Activated CD4-positive, alpha-beta T cell treated with anti-CD3 and anti-CD28 coated beads, Interleukin-2, amount 50 U/mL, for 16 hours (primary cell): ENCODE measurements around the gene IKBKG.
A peak's percentile ranks its signal among the peaks of the same experiment; 100 is the strongest.
"Not testable (repeated sequence)": the region's sequence is repeated elsewhere in the genome, so short reads cannot be mapped to it uniquely, and the experiment has no call there.

Experiments used
- DNase-seq: peaks from one replicate; pipeline ENCODE4 v3.0.0-alpha.2; 2020

IKBKG gene, protein sequence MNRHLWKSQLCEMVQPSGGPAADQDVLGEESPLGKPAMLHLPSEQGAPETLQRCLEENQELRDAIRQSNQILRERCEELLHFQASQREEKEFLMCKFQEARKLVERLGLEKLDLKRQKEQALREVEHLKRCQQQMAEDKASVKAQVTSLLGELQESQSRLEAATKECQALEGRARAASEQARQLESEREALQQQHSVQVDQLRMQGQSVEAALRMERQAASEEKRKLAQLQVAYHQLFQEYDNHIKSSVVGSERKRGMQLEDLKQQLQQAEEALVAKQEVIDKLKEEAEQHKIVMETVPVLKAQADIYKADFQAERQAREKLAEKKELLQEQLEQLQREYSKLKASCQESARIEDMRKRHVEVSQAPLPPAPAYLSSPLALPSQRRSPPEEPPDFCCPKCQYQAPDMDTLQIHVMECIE

DNA sequence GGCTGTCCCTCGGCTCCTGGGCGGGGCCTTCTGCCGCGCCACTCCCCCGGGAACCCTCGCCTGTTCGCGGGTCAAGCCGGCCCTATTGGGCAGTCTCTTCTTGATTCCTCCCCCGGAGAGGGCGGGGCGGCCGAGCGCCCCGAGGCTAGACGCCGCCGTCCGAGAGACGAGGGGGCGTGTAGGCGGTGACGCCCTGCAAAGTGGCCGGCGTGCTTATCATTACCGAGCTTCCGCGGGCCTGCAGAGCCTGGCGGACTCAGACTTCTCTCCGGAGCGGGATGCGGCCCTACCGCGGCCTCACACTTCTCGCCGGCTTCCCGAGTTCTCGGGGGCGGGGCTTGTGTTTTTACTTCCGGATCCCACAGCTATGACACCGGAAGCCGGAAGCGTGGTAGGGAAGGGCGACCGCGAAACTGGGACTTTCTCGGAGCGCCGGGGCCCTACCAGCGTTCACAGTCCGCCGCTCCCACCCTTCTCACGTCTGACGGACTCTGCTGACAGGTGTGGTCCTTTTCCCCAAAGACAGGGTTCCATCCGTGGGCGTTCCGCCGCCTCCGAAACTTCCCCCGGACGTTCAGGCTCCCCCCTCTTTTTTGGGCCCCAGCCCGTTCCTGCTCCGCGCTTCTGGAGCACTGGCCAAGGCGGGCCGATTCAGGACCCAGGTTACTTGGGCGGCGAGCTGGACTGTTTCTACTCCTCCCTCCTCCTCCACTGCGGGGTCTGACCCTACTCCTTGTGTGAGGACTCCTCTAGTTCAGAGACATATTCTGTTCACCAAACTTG, at the start of gene IKBKG:
Gene IKBKG, plus strand, starts transcription at position 376 of the 783 bp plus-strand sequence. CDS start 4,383 bp downstream, outside the sequence.
- peak; percentile 92 for DNase-seq

DNA sequence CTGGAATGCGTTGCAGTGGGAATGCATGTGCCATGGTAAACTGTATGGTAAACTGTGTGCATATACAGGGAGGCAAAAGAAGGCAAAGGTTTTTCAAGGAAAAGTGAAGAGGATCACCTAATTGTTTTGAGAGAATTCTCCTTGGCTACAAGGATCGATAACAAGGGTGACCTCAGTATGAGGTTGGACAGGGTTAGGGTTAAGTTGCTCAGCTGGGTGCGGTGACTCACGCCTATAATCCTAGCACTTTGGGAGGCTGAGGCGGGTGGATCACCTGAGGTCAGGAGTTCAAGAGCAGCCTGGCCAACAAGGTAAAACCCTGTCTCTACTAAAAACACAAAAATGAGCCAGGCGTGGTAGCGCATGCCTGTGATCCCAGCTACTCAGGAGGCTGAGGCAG, 46.0 kb upstream of the IKBKG start:
- DNase-seq = not testable (repeated sequence)

DNA sequence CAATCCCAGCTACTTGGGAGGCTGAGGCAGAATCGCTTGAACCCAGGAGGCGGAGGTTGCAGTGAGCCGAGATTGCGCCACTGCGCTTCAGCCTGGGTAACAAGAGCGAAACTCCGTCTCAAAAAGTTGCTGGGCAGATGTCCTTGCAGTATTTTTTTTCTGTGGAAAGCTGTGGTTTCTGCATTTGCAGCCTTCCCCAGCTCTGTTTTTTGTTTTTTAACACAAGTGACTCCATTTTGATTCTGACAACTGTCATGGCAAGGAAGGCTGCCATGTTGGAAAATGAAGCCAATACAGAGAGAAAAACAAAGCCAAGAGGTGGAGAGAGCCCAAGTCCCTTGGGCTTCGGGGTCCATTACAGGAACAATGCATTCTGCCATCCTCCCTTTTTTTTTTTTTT, 45.3 kb upstream of the IKBKG start:
- DNase-seq = no peak

DNA sequence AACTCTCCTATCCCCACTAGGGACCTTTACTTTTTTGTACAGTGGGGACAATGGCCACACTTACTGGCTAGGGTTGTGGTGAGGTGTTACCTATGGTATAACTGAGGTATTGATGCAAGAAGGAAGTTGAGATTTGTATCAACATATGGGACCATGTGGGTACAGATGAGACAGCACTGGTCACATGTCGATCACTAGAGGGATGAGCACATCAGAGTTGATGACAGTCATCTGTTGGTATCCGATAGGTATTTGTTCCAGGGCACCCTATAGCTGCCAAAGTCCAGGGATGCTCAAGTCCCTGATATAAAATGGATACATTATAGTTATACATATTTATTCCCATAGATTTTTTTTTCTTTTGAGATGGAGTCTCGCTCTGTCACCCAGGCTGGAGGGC, 44.4 kb upstream of the IKBKG start:
- no peak for DNase-seq

DNA sequence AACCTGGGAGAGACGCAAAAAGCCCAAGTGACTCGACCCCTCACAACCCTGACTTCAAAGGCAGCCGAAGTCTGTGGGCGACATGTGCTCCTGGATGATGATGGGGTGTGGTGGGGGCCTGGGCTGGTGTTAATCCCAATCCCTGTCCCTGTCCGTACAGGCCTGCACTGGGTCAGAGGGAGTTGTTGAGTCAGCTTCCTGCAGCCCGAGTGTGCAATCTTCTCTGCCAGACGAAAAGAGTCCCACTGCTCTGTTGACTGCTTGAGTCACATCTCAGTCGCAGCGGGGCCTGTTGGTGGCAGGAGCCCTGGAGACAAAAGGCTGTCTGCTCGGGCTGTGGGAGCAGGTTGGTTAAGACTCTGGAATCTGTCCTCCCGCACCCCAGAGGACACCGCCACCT, 41.7 kb upstream of the IKBKG start:
- DNase-seq = no peak

DNA sequence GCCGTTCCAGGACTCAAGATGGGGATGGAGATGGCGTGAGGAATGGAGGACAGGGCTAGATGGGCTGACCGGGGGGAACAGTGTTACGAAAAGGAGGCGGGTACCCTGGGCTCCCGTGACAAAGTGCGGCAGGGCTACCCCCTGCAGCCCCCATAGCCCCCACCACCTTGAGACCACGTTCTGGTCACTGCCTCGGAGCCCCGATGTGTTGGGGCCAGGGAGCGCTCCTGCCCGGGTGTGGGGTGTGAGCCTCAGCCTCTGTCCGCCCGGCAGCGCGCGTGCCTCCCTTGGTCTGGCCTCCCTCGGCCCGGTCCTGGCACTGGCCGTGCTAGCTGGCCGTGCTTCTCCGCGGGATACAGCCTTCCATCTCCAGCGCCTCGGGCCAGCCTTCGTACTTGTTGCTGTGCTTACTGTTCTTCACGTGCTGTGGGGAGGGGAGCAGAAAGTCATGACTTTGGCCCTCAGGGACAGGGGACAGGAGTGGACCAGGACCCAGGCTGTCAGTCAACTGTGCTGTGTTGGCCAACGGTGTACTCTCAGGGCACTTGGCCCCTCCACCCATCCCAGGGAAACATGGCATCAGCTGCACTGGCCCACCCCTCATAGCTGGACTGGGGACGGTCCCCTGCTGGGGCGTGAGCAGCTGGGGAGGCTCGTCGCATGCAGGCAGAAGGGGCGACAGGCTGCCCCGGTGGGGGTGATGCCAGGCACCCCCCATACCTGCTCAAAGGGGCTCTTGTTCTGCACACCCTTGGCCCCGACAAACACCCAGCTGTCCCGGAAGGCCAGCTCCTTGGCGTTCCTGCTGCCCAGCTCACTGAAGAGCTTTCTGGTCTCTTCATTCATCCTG, 40.7 kb upstream of the IKBKG start:
- no peak for DNase-seq

DNA sequence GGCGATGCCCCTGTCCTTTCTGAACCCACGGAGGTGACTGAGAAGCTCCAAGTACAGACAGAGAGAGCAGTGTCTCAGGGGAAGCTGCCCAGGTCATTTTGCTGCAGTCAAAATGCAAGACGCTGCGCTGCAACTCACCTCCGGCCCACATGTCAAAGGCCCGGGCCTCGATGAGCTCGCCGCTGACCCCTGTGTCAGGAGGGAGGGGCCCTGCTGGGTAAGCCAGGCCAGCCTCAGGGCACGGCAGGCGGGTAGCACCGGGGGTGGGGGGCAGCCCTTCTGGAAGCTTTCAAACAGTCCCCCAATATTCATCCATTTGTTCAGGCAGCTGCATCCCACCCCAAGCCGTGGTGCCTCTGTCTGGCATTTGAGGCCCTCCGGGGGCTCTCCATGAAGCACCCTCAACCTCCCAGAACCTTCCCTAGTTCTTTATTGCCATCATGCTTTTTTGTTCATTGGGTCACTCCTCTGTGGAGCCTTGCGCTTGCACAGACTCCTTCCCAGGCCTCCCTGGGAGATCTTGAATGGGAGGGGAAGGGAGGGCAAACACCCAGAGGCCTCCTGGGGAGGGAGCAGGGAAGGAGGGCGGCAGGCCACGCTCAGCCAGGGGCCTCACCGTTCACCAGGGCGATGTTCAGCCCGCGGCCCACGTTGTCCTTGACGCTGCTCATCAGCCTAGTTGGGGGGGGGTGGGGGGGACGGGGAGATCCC, 39.6 kb upstream of the IKBKG start:
- DNase-seq = no peak

DNA sequence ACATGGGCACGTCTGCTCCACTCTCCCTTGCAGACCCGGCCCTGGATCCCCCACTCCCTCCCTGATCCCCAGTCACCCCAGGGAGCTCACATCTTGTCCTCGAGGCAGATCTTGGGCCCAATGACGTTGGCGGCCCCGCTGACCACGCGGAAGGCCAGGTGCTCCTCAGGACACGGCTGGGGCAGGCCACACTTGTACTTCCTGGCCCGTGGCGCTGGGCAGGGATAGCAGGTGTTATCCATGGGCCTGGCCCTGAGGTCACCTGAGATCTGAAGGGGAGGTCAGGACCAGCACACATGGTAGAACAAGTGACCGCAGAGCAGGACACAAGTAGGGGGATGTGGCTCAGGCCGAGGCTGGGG, 39.1 kb upstream of the IKBKG start:
- no peak for DNase-seq

DNA sequence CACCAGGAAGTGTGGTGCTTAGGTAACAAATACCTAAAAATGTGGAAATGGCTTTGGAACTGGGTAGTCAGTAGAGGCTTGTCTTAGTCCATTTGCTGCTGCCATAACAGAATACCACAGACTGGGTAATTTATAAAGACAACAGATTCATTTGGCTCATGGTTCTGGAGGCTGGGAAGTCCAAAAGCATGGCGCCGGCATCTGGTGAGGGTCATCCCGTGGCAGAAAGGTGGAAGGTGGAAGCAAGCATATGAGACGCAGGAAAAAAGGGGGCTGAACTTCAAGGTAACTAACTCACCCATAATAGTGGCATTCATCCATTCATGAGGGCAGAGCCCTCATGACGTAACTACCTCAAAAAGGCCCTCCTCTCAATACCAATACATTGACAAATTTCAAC, 38.0 kb upstream of the IKBKG start:
- DNase-seq = no peak

DNA sequence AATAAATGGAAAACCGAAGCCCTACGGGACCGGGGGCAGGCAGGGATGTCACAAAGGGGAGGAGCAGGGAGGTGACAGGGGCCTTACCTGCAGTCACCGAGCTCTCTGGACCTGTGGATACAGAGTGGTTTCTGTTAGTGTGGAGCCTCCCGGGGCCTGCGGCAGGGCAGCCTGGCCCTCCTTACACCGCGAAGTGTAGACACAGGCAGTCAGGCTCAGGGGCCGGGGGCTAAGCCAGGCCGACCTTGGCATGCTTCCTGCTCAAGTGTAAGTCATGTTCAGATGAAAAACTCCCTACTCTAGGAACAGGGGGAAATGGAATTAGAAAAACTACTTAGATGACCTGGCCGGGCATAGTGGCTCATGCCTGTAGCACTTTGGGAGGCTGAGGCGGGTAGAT, 35.7 kb upstream of the IKBKG start:
- no peak for DNase-seq

DNA sequence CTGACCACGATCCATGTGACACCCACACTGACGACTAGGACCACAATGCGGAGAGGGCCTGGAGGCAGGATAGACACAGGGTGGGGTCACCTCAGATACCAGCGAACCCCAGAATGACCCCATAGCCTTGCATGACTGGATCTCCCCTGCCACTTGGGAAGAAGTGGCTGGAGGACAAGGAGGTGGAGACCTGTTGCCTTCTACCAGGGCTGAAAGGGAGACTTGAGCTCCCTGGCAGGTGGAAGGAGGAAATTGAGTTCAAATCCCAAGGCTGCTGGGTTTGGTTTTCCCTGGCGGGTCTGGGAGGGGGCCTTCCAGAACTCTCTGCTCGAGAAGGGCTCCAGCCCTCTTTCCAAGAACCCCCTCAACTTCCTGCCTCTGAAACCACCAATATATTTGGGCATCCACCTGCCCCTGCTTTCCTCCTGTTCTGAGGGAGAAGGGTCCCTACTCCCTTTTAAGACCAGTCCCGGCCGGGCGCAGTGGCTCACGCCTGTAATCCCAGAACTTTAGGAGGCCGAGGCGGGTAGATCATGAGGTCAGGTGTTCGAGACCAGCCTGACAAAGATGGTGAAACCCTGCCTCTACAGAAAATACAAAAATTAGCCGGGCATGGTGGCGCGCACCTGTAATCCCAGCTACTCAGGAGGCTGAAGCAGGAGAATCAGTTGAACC, 34.4 kb upstream of the IKBKG start:
- no peak for DNase-seq

DNA sequence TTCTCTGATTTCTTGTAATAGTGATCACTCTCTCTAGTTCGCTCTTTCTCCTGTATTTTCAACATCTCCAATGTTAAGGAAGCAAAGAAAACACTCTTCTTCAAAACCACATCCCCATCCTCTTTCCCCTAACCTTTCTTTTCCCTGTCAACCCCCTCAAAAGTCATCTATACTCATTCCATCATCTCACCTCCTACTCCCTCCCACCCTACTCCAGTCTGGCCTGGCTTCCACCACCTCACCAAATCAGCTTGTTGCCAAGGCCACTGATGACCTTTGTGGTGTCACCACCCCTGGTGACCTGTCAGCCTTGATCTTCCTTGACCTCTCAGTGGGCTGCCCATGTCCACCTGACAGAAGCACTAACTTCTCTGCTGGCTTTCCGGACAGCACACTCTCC, 33.7 kb upstream of the IKBKG start:
- no peak for DNase-seq

DNA sequence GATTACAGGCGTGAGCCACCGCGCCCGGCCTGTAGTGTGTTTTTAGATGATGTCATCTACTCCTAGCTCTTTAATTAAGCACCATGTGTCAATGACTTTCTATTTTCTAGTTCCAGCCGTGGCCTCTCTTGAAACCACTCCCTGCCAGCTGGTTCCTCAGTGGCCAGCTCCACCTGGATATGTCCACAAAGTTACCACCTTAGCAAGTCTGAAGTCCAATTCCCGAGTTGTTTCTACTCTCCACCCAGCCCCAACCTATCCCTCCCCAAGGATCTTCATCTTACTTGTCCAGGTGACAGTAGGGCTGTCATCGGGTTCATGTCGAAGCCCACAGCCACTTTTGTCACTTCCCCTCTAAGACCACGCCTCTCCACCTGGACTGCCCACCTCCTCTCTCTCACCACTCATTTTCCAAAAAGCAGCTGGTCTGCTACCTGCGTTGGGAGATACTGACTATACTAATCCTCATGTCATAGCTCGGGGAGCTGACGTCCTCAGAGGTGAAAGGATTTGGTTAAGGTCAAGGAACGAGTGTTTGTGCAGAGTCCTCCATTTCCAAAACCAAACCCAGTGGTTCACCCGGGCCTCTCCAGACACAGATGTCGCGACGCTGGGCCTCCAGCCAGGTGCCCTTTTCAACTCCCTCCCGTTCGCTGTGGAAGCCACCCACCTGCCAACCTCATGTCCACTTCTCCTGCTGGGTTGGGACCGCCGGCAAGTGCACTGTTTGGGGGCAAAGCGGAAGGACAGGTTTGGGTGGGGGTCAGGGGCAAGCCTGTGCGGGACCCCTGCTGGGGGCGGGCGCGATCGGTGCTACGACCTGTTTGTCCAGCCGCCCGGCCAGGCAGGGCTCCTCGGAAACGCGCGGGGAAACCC, 32.1 kb upstream of the IKBKG start:
- peak; percentile 23 for DNase-seq

DNA sequence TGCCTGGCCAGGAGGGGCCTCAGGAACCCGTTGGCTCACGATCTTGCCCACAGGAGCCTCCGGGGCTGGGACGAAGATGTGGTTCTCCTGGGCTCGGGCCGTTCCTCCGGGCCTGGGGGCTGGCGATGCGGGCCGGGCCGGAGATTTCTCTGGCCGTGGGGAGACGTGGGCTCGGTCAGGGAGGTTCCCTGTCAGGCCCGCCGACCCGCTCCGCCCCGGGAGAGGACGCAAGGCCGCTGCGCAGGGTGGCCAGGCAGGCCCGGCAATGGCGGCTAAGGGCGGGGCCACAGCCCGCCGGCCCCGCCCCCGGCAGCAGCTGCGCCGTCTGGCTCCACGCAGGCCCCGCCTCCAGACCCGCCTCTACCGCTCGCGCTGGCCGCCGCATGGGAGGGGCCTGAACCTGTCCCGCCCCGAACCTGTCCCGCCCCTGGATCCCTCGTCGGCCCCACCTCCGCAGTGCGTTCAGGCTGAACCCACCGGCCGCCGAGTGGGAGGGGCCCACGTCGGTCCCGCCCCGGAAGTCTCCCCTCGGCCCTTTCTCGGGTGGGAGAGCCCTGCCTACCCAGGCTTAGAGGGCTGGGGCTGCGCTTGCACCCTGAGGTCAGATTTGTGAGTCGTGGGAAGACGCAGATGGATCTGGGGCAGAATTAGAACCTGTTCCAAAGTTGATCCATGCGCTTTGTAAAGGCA, 31.3 kb upstream of the IKBKG start, which contains the start of gene FAM3A:
Gene FAM3A, minus strand, starts transcription at position 267 of the 690 bp plus-strand sequence. CDS start 460 bp downstream, outside the sequence.
- peak; percentile 95 for DNase-seq

DNA sequence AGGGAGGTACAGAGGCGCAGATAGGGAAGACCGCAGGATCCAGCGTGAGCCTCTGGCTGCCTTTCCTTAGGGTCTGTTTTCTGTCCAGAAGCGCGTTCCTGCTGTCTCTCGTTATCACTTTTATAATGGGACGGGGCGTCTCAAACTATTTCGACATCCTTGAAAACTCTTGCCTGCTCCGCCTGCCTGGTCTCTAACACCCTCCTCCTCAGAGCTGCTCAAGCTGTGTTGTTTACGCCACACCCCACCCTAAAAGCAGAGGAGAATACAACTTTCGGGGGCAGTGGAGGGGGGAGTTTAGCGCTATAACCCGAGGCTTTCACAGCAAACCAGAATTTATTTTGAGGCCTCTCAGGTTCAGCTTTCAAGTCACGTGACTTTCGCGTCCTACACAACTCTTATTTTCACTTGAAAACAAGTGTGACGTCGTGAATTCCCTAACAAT, 30.7 kb upstream of the IKBKG start:
- DNase-seq = no peak

DNA sequence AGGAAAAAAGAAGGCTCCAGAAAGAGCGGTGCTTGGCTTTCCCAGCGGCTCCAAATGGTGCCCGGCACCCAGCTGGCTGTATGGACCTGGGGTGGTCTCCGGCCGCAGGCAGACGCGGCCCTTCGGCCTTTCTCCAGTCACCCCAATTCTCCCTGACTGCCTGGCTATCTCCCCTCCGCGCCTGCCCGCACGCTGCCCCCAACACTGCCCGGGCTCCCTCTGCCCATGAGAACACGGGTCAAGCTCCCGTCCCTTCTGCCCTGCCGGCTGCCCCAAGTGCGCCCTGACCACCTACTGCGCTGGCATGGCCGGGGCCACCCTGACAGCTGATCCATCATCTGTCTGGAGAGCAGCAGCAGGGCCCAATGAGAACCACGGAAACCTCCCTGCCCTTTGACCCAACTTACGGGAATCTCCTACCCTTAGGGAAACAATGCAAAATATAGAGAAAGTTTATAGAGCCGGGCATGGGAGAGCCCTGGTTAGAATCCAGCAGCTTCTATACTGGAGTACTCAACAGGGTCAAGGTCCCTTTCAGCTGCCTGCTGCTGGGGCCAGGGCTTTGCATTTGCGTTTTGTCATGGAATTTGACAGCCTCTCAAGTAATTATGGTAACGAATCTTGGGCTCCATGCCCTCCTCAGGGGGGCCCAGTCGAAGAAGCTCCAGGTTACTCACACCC, 30.2 kb upstream of the IKBKG start:
- no peak for DNase-seq

DNA sequence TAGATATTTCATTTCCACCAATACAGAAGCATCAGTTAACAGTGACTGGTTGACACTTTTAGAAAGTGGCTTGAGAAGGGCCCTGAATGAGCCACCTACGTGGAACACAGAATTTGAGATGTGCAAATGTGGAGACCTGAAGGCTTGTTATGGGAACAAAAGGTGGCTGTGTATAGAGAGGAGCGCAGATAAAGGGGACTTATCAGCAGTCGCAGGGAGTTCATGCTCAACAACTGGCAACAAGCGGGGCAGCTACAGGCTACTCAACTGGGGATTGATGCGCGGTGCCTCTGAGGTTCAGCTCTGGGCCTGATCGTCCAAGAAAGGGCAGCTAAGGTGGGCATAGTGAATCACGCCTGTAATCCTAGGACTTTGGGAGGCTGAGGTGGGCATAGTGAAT, 28.0 kb upstream of the IKBKG start:
- no peak for DNase-seq

DNA sequence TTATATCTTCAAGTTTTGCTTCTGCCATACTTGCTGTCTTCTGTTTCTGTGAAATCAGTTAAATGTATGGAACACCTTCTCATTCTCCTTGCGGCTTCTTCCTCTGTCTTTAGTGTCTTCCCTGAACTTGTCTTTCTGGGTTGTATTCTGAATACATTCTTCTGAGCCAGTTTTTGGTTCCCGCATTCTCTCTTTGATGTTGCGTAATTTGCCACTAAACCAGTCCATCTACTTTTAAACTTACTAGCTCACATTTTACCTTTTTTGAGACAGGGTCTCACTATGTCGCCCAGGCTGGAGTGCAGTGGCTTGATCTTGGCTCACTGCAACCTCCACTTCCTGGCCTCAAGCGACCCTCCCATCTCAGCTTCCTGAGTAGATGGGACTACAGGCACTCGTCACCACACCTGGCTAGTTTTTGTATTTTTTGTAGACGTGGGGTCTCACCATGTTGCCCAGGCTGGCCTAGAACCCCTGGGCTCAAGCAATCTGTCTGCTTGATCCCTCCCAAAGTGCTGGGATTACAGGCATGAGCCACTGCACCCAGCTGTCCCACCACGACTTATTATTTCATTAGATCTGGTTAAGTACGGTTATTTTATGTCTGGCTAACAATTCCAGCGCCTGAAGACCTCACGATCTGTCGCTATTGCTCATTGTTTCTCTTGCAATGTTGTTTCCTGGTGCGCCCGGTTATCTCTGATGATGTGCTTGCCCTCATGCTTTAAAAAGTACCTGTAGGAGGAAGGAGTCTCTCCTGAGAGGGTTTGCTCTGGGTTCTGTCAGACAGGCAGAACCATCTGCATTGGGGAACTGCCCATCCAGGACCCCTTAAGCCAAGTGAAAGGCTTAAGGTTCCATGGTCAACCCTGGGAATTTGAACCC, 21.6 kb upstream of the IKBKG start:
- DNase-seq = no peak
